Kidney glomerular epithelial cell (primary cell): ENCODE data around the gene KIF18B.

Source experiments
- DNase-seq: peaks from one replicate; lab custom pipeline; 2025; lab: John Stamatoyannopoulos, UW

The KIF18B gene

GRCh38 chr17:44947461-44948314 is at the start of gene KIF18B:
Gene KIF18B, minus strand, starts transcription at chr17:44947773. Its CDS starts 11,429 bp downstream, at chr17:44936344.
- DNase-seq, result peak; percentile 94

DNA sequence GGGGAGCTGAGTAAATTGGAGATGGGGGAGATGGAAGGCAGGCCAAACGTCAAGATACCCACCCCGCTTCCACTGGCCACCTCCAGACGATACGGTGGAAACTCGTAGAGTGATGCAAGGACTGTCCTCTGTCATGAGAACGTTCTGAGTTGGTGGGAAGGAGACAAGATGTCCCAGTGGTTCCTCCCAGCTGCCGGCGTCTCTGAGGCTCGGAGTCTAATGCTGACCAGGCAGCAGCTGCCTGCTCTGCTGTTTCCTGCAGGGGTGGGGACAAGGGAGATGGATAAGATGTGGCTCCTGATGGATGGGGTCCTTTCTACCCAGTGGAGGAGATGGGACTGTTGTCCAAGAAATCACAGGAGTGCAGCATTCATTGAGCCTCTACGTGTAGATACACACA is 48.7 kb upstream of the KIF18B start:
- no peak for DNase-seq

GRCh38 chr17:44995436-44996001 is 47.9 kb upstream of the KIF18B start:
- DNase-seq, result no peak

- DNase-seq, result no peak
These were observed 44.8 kb upstream of the KIF18B start for GRCh38 chr17:44992242-44992939.

GRCh38 chr17:44990994-44991393 is 43.4 kb upstream of the KIF18B start:
- DNase-seq, result no peak

DNA sequence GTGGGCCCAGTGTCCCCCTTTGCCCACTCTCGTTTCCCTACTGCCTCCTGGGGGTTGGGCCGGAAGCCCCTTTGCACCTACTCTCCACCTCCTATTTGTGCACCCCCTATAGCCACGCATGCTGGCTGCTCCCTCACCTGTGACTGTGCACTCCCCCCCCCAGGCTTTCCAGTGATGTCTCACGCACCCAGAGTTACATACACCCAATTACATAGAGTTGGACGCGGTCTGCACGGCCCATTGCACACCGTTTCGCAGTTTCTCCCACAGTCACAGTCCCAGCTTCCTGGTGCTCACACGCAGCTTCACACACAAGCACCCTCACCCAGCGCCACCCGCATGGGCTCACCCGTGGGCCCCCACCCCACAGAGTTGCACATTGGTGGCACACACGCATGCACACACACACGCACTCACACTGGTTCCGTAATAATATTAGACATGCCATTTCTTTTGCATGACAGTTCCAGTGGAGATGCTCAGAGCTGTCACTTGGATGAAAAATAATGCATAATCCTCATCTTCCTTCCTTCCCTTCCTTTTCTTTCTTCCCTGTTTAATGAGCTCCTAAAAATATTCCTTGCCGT is 42.1 kb upstream of the KIF18B start:
- no peak for DNase-seq

GRCh38 chr17:44988044-44988942 is 40.7 kb upstream of the KIF18B start:
- no peak for DNase-seq

- DNase-seq, result no peak
These were observed 36.0 kb upstream of the KIF18B start for GRCh38 chr17:44983563-44983962.

GRCh38 chr17:44982113-44982702 is 34.6 kb upstream of the KIF18B start:
- no peak for DNase-seq

DNA sequence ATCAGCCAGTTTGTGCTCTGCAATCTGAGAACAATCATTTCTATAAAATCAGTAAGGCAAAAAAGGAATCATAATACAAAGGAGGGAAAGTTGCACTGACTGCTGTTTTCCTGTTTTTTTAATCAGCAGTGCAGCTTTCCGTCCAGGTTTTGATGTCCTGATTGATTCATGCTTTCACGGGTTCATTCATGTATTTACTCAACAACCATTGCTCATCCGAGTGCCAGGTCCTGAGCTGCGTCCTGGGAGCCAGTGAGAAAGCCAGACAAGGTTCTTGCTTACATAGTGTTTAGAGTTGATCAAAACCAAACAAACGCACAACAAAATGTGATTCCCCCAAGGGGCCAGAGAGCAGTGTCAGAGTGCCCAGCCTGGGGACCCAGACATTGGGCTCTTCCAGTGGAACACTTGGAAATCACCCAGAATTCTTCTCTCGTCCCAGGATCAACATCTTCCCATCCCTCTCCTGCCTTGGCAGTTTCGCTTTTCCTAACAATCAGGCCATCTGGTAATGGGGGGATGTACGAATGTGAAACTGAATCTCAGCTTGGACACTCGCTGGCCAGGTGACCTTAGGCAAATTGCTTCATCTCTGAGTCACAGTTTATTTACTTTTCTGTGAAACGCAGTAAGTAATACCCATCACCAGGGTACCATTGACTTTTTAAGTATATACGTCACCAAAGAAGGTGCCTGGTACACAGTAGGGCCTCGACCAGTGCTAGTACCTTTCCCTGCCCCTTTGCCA is 33.8 kb upstream of the KIF18B start:
- peak; percentile 17 for DNase-seq

DNA sequence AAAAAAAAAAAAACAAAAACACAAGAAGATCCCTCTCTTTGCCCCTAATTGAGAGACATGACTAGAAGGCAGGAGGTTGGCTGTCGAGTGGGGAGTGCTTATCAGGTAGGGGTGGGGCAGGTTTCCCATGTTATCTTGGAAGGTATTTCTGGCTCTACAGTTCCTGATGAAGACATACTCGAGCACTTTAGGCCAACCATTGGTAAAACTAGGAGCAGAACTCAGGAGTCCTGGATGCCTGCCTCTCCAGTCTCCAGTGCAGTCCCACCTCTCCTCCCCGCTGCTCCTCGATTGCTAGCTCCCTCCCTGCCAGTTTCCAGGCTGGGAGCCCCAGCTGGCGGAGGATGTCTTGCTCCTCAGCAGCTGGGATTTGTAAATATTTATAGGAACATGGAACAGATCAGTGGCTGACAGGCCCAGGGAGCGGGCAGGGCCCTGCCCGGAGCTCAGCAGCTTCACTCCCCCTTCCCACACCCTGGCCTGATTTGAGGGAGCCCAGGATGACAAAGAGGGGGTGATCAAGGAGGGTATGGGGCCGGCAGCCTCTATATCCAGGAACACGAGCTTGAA is 31.9 kb upstream of the KIF18B start:
- DNase-seq, result no peak

DNA sequence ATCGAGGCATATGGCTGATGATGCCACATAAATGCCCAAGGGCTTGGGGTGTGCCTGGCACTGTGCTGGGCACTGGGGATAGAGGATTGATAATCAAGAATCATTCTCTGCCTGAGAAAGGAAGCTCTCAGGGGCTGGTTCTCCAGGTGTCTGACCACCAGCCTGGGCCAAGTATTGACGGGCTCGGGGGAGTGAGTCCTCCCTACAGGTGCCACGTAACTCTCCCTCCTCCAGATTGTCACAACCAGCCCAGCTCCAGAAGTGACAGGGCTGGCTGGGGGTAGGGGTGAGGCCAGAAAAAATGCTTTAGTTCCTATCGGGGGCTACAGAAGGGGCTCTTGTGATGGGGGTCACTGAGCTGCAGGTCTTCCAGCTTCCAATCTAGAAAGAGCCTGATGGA is 31.2 kb upstream of the KIF18B start:
- no peak for DNase-seq

DNA sequence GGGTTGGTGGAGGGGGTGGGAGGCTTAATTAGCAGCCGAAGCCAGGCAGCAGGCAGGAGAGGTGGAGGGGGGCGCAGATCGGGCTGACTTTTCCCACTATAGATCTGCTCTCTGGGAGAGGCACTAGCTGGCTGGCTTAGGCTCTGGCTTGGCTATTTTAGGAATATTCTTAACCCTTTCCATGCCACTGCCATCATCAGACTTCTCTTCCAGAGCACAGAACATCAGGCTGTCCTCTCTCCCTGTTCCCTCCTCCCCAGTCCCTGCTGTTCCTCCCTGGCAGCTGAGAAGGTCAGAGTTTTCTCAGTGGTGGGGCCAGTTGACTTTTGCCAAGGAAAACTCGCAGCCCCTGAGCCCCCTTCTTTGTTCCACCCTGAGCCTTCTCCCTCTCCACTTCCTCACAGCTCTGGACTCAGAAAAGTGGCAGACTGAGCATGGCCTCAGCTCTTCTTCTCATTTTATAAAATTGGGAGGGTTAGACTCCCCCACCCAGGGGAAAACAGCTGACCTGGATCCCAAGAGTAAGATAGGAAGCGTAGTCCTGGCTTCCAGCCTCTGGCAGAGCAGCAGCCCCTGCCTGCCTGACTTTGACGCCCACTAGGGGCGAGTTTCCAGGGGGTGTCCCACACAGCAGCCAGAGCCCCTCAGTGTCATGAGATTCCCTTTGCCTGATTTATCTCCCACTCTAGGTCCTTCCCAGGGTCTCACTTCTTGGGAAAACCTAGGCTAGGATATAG is 30.4 kb upstream of the KIF18B start:
- no peak for DNase-seq

- DNase-seq, result no peak
These were observed 29.5 kb upstream of the KIF18B start for GRCh38 chr17:44977065-44977464.

GRCh38 chr17:44976206-44976605 is 28.6 kb upstream of the KIF18B start:
- no peak for DNase-seq

GRCh38 chr17:44972953-44973352 is 25.4 kb upstream of the KIF18B start:
- DNase-seq, result peak; percentile 48

- DNase-seq, result peak; percentile 69
These were observed 24.4 kb upstream of the KIF18B start for GRCh38 chr17:44971776-44972483.

DNA sequence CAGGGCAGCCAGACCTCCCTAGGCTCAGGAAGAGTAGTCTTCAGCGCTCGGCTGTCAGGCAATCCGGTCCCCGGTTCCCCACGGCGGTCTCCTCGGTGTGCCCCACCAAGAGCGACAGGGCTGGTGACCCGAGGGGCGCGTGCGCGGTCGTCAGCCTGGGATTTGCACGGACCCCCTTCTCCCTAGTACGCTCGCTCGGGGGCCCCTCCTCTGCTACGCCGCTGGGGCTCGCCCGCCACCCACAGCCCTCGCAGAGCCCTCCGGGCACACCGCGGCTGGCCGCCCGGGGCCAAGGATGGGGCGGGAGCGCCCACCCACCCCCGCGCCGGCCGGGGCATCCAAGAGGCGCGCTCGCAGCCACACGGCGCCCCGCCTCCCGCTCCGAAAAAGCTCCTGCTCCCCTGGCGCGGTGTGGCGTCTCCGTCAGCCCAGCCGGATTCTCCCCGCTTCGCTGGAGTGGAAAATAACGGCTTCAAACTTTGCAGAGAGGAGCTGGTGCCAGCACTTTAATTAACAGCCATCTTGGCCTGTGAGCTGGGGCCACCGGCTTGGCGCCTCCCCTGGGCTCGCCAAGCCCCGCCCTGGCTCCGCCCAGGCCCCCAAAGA is 22.7 kb upstream of the KIF18B start:
- DNase-seq, result peak; percentile 49
